GM19239 (cell line): ENCODE results near the gene ZG16B.

Source experiments
- DNase-seq: peaks from one replicate; pipeline ENCODE4 v3.0.0; 2011; ENCODE audit warnings: low spot score; ENCODE audit not compliant: insufficient read length
- FAIRE-seq: peaks from 2 replicates; lab custom pipeline; 2011; peaks lifted over from hg19 to GRCh38; lab: Jason Lieb, UNC

Gene ZG16B

GRCh38 chr16:2839650-2840450 is 9.7 kb downstream of the ZG16B start:
- FAIRE-seq: no peak
- no peak for DNase-seq

GRCh38 chr16:2840914-2841313 is 10.8 kb downstream of the ZG16B start:
- DNase-seq: no peak
- FAIRE-seq: no peak

GRCh38 chr16:2841606-2842339 is 11.7 kb downstream of the ZG16B start:
- FAIRE-seq (no peak), DNase-seq (no peak)

- FAIRE-seq: no peak
- peak; percentile 72 for DNase-seq
Measured at GRCh38 chr16:2842340-2843000, 12.4 kb downstream of the ZG16B start.

GRCh38 chr16:2843526-2843925 is 13.4 kb downstream of the ZG16B start:
- FAIRE-seq (no peak), DNase-seq (no peak)

- FAIRE-seq (no peak), DNase-seq (no peak)
Measured at GRCh38 chr16:2845116-2845515, 15.0 kb downstream of the ZG16B start.

GRCh38 chr16:2846511-2847310 is 16.6 kb downstream of the ZG16B start:
- FAIRE-seq (no peak), DNase-seq (no peak)

GRCh38 chr16:2848933-2849725 is 19.0 kb downstream of the ZG16B start:
- FAIRE-seq: no peak

GRCh38 chr16:2852003-2852730 is 22.1 kb downstream of the ZG16B start:
- no peak for DNase-seq
- no peak for FAIRE-seq

More at GRCh38 chr16:2848933-2849725, 19.0 kb downstream of the ZG16B start:
- no peak for DNase-seq

- DNase-seq (no peak), FAIRE-seq (no peak)
Measured at GRCh38 chr16:2852731-2853507, 22.8 kb downstream of the ZG16B start.

GRCh38 chr16:2853531-2854073 is 23.5 kb downstream of the ZG16B start:
- no peak for FAIRE-seq

GRCh38 chr16:2854700-2855309 is 24.7 kb downstream of the ZG16B start:
- FAIRE-seq: no peak
- DNase-seq: no peak

More at GRCh38 chr16:2853531-2854073, 23.5 kb downstream of the ZG16B start:
- DNase-seq: no peak

- DNase-seq (no peak), FAIRE-seq (no peak)
Measured at GRCh38 chr16:2855536-2855935, 25.4 kb downstream of the ZG16B start.

- no peak for FAIRE-seq
- DNase-seq: no peak
Measured at GRCh38 chr16:2856061-2856670, 26.1 kb downstream of the ZG16B start.

- FAIRE-seq (no peak), DNase-seq (no peak)
Measured at GRCh38 chr16:2856686-2857450, 26.8 kb downstream of the ZG16B start.
